Stimulated activated CD4-positive, alpha-beta T cell treated with anti-CD3 and anti-CD28 coated beads, Interleukin-2, amount 100 ng/mL, for 4 hours (primary cell): Measurements from ENCODE around the gene CNPY2.
"Not testable (repeated sequence)": the region's sequence is repeated elsewhere in the genome, so short reads cannot be mapped to it uniquely, and the experiment has no call there.

Source experiments
- DNase-seq: peaks from one replicate; pipeline ENCODE4 v3.0.0-alpha.2; 2020; ENCODE audit warnings: low read depth

CNPY2 gene

GRCh38 chr12:56333679-56334489, 18.1 kb upstream of the CNPY2 start, which contains the start of gene PAN2:
Gene PAN2, minus strand, starts transcription at chr12:56334000. Its CDS starts 906 bp downstream, at chr12:56333094.
- DNase-seq: peak; percentile 90

- DNase-seq: no peak
These were observed 17.4 kb upstream of the CNPY2 start for GRCh38 chr12:56333197-56333678.

GRCh38 chr12:56332512-56333196, 16.9 kb upstream of the CNPY2 start:
- no peak for DNase-seq

- no peak for DNase-seq
These were observed 15.2 kb upstream of the CNPY2 start for GRCh38 chr12:56330936-56331490.

- no peak for DNase-seq
These were observed 10.7 kb upstream of the CNPY2 start for GRCh38 chr12:56326533-56326932.

- no peak for DNase-seq
These were observed 10.3 kb upstream of the CNPY2 start for GRCh38 chr12:56326126-56326525.

- DNase-seq: no peak
These were observed 8.4 kb upstream of the CNPY2 start for GRCh38 chr12:56324206-56324605.

GRCh38 chr12:56321610-56322009, 5.8 kb upstream of the CNPY2 start:
- not testable (repeated sequence) for DNase-seq

GRCh38 chr12:56321027-56321426, 5.2 kb upstream of the CNPY2 start:
- no peak for DNase-seq

GRCh38 chr12:56317675-56318074, 1.9 kb upstream of the CNPY2 start:
- DNase-seq: no peak

- no peak for DNase-seq
These were observed 553 bp downstream of the CNPY2 start for GRCh38 chr12:56315249-56315621.

GRCh38 chr12:56311003-56311402, 4.8 kb downstream of the CNPY2 start:
- no peak for DNase-seq

GRCh38 chr12:56308714-56309113, 7.1 kb downstream of the CNPY2 start:
- no peak for DNase-seq

- no peak for DNase-seq
These were observed 8.4 kb downstream of the CNPY2 start for GRCh38 chr12:56307221-56307965.

GRCh38 chr12:56304872-56305590, 10.8 kb downstream of the CNPY2 start:
- DNase-seq: no peak

- DNase-seq: no peak
These were observed 11.5 kb downstream of the CNPY2 start for GRCh38 chr12:56304276-56304675.

- DNase-seq: no peak
These were observed 14.9 kb downstream of the CNPY2 start for GRCh38 chr12:56300644-56301464.

- DNase-seq: peak; percentile 98
These were observed 15.7 kb downstream of the CNPY2 start, which contains the start of gene CS for GRCh38 chr12:56299853-56300643. Gene CS, minus strand, starts transcription at chr12:56300330. Its CDS starts 129 bp downstream, at chr12:56300201.

- DNase-seq: peak; percentile 13
These were observed 16.4 kb downstream of the CNPY2 start for GRCh38 chr12:56299308-56299852.
